Breast epithelium (tissue), 4 donors: ENCODE data around the gene SLIT1. TPM values are rescaled to one million over a fixed set of nuclear protein-coding genes. Genes with fewer than 3 reads are reported as not detected.

Experiments used
- DNase-seq, 2 donors: peaks; one replicate each; pipeline ENCODE4 v3.0.0-alpha.2; 2019; ENCODE audit warnings: low spot score in 2 of 2
- H3K27ac ChIP-seq, 2 donors: fragments of 200-600 bp; sonication (generic) in 1 of 2; one replicate each; pipeline ENCODE4 v1.5.1; 2016 to 2019; ENCODE audit warnings: mild to moderate bottlenecking in 1 of 2
- H3K27me3 ChIP-seq, 2 donors: fragments of 200-600 bp; sonication (generic) in 1 of 2; one replicate each; pipeline versions ENCODE4 v1.5.1 to v1.6.0; 2017 to 2019; ENCODE audit warnings: control low read depth in 1 of 2, mild to moderate bottlenecking in 1 of 2
- H3K36me3 ChIP-seq: fragments of 200-600 bp; one replicate; pipeline ENCODE4 v1.5.1; 2019
- H3K4me1 ChIP-seq, 2 donors: fragments of 200-600 bp; sonication (generic); one replicate each; pipeline ENCODE4 v1.5.1; 2016 to 2019; ENCODE audit warnings: control low read depth in 1 of 2
- H3K4me3 ChIP-seq, 3 donors: fragments of 200-600 bp; sonication (generic); 1 replicate in 2 of 3; 2 replicates in 1 of 3; pipeline ENCODE4 v1.5.1; 2016 to 2019; ENCODE audit warnings: mild to moderate bottlenecking in 3 of 3, moderate library complexity in 2 of 3
- H3K9me3 ChIP-seq, 2 donors: fragments of 200-600 bp; sonication (generic) in 1 of 2; one replicate each; pipeline ENCODE4 v1.5.1; 2016 to 2019; ENCODE audit warnings: control low read depth in 1 of 2
- CTCF ChIP-seq, 3 donors: fragments of 450-650 bp; IDR thresholded peaks; one replicate each; pipeline ENCODE4 v1.5.1; 2016 to 2017; ENCODE audit warnings: antibody characterized with exemption in 3 of 3, mild to moderate bottlenecking in 3 of 3, moderate library complexity in 3 of 3
- POLR2A ChIP-seq: fragments of 450-650 bp; IDR thresholded peaks from one replicate; pipeline ENCODE4 v1.6.1; 2016; ENCODE audit warnings: antibody characterized with exemption, mild to moderate bottlenecking, moderate library complexity
- POLR2AphosphoS5 ChIP-seq, 3 donors: sonication (generic); formaldehyde crosslinking; IDR thresholded peaks; one replicate each; pipeline ENCODE4 v1.6.1; 2017; ENCODE audit warnings: antibody characterized with exemption in 3 of 3
- intact Hi-C: fragments of 100-400 bp; cut with DNase I; formaldehyde crosslinking; loops from one replicate; pipeline ENCODE4 v1.15.1; 2023; ENCODE audit warnings: low total_unique reads
- total RNA-seq, 3 donors: library from RNA; depleted of rRNA; stranded (reverse); fragments of >200 nt; gene quantifications; one replicate each; pipeline ENCODE4 v1.1.0, GENCODE V29; 2016

Gene SLIT1
- total RNA-seq, 3 donors from 2014 or later = under 0.01 to 0.44 (median 0.16) TPM

- no peaks in the 10 kb centered on the region for H3K4me1 ChIP-seq
- intact Hi-C loops = loop anchor here (10.0 kb wide), 1 partner anchor 136 kb away; no protein-coding TSS in a partner anchor
- H3K9me3 ChIP-seq = no peaks in the 10 kb centered on the region
- no peaks in the 10 kb centered on the region for H3K36me3 ChIP-seq
- no peaks in the 10 kb centered on the region for H3K27me3 ChIP-seq
- no peak overlapping the region for H3K4me3 ChIP-seq
- H3K27ac ChIP-seq = no peak overlapping the region
- no peak for TF ChIP-seq POLR2A
- no peak for TF ChIP-seq CTCF (IDR thresholded peaks at IDR 0.05)
- no peak for TF ChIP-seq POLR2AphosphoS5 (IDR thresholded peaks at IDR 0.05)
- no peak for DNase-seq
Measured at GRCh38 chr10:97078261-97078937, 107.4 kb downstream of the SLIT1 start.

GRCh38 chr10:97076781-97077180 lies 109.0 kb downstream of the SLIT1 start:
- no peak for DNase-seq
- Histone ChIP-seq H3K27ac (no peak overlapping the region), H3K4me3 (no peak overlapping the region), H3K4me1 (no peaks in the 10 kb centered on the region), H3K27me3 (no peaks in the 10 kb centered on the region), H3K36me3 (no peaks in the 10 kb centered on the region), H3K9me3 (no peaks in the 10 kb centered on the region)
- intact Hi-C loops = loop anchor here (10.0 kb wide), 1 partner anchor 138 kb away; no protein-coding TSS in a partner anchor
- no peak for TF ChIP-seq POLR2A
- no peak for TF ChIP-seq POLR2AphosphoS5 (IDR thresholded peaks at IDR 0.05)
- no peak for TF ChIP-seq CTCF (IDR thresholded peaks at IDR 0.05)

- Histone ChIP-seq H3K9me3 (no peaks in the 10 kb centered on the region), H3K4me1 (no peaks in the 10 kb centered on the region), H3K27me3 (no peaks in the 10 kb centered on the region), H3K36me3 (no peaks in the 10 kb centered on the region), H3K4me3 (no peak overlapping the region), H3K27ac (no peak overlapping the region)
- no peak for DNase-seq
- intact Hi-C loops = loop anchor here (10.0 kb wide), 1 partner anchor 139 kb away; no protein-coding TSS in a partner anchor
- TF ChIP-seq POLR2AphosphoS5 (IDR thresholded peaks at IDR 0.05) (no peak), POLR2A (no peak), CTCF (IDR thresholded peaks at IDR 0.05) (no peak)
Measured at GRCh38 chr10:97075961-97076525, 109.7 kb downstream of the SLIT1 start.

GRCh38 chr10:97075421-97075820 lies 110.3 kb downstream of the SLIT1 start:
- no peaks in the 10 kb centered on the region for H3K27me3 ChIP-seq
- no peaks in the 10 kb centered on the region for H3K36me3 ChIP-seq
- DNase-seq = no peak
- H3K27ac ChIP-seq = no peak overlapping the region
- TF ChIP-seq CTCF (IDR thresholded peaks at IDR 0.05) = no peak
- no peak for TF ChIP-seq POLR2A
- no peak for TF ChIP-seq POLR2AphosphoS5 (IDR thresholded peaks at IDR 0.05)
- H3K4me3 ChIP-seq = no peak overlapping the region
- intact Hi-C loops = loop anchor here (10.0 kb wide), 1 partner anchor 139 kb away; no protein-coding TSS in a partner anchor
- H3K9me3 ChIP-seq = no peaks in the 10 kb centered on the region
- no peaks in the 10 kb centered on the region for H3K4me1 ChIP-seq
